ENCODE data around the gene GMDS. TPM values are rescaled to one million over a fixed set of nuclear protein-coding genes. Genes with fewer than 3 reads are reported as not detected.

Gene GMDS
- total RNA-seq, 2 experiments from 2014 or later: 36.6 to 42.8 TPM

DNA sequence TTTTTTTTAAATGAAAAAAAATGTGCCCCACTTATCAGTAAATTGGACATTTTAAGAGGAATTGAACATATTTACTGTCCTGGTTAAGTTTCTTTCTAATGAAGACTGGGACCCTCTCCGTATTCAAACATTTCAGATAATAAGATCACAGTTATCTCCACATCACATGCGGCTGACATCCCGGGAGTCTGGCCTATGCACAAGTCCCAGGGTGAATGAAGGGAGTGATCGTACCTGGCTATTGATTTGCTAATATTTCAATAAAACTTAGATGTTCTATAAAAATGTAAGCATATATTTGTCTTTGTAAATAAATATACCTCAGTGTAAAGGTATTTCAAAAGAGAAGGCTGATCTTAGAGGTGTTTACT is 577.6 kb downstream of the GMDS start:
- no peaks in the 10 kb centered on the region for H3K9me3 Mint-ChIP-seq
- H3K4me3 Mint-ChIP-seq: no peak overlapping the region
- ChIA-PET POLR2A (no interaction called here), CTCF (no interaction called here)
- TF ChIP-seq, protein P1, sequence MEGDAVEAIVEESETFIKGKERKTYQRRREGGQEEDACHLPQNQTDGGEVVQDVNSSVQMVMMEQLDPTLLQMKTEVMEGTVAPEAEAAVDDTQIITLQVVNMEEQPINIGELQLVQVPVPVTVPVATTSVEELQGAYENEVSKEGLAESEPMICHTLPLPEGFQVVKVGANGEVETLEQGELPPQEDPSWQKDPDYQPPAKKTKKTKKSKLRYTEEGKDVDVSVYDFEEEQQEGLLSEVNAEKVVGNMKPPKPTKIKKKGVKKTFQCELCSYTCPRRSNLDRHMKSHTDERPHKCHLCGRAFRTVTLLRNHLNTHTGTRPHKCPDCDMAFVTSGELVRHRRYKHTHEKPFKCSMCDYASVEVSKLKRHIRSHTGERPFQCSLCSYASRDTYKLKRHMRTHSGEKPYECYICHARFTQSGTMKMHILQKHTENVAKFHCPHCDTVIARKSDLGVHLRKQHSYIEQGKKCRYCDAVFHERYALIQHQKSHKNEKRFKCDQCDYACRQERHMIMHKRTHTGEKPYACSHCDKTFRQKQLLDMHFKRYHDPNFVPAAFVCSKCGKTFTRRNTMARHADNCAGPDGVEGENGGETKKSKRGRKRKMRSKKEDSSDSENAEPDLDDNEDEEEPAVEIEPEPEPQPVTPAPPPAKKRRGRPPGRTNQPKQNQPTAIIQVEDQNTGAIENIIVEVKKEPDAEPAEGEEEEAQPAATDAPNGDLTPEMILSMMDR (IDR thresholded peaks at IDR 0.05): no peak
- no peak overlapping the region for H3K27ac Mint-ChIP-seq
- DNase-seq (no peak), ATAC-seq (no peak)
- no peaks in the 10 kb centered on the region for H3K36me3 Mint-ChIP-seq (ENCODE audit: low read depth)
- H3K4me1 Mint-ChIP-seq (ENCODE audit: low read depth): no peaks in the 10 kb centered on the region
- intact Hi-C loops (cut with micrococcal nuclease): no loop called here
- H3K27me3 Mint-ChIP-seq: no peaks in the 10 kb centered on the region

DNA sequence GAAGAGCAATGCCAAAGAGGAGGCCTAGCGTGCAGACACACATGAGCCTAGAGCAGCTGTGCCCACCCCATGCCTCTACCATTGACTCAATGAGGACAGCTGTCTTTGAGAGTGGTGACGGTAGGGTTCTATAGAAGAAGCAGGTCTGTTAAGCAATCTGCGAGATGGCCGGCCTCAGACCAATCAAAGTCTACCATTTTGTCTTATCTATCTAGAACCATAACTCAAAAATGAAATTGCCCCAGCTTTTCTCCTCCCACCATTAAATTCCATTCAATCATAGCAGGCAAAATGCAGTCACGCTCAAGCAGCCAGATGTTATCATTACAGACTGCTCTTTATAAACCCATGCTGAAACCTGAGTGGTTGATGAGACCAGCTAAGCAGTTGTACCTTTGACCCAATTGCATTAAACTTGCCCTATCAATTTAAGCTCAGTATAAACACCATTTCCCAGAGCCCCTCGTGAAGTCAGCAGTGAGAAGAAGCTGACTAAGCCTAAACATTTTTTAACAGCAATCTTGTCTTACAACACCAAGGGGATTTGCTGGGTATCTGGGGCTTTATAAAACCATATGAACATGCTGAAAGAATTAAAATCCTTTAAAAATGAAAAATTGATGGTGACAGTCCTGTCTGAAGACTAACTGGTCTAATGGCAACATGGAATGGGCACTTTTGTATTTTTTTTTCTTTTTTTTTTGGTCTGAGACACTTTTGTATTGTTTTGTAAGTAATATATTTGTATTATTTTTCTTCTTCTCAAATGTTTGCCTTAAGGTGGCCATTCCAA is 578.2 kb downstream of the GMDS start:
- H3K4me1 Mint-ChIP-seq (ENCODE audit: low read depth): no peaks in the 10 kb centered on the region
- intact Hi-C loops (cut with micrococcal nuclease): no loop called here
- no peak for ATAC-seq
- H3K27me3 Mint-ChIP-seq: no peaks in the 10 kb centered on the region
- TF ChIP-seq, protein P1 (IDR thresholded peaks at IDR 0.05): no peak
- POLR2A ChIA-PET: no interaction called here
- no peaks in the 10 kb centered on the region for H3K9me3 Mint-ChIP-seq
- CTCF ChIA-PET: no interaction called here
- no peak overlapping the region for H3K4me3 Mint-ChIP-seq
- H3K36me3 Mint-ChIP-seq (ENCODE audit: low read depth): no peaks in the 10 kb centered on the region
- H3K27ac Mint-ChIP-seq: no peak overlapping the region
- no peak for DNase-seq

DNA sequence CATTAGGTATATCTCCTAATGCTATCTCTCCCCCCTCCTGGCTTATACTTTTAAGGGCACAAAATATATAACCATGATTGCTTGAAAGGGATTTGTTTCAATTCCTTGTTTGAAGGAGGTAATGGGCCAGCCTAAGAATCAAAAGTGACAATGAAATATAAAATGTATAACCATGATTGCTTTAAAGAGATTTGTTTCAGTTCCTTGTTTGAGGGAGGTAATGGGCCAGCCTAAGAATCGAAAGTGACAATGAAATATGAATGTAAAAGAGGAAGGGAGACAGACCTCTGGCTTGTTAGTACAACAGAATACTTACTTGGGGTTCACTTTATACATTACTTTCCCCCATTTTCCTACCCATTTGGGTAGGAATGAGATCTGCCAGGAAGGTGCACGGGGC is 580.2 kb downstream of the GMDS start:
- Mint-ChIP-seq H3K27ac (no peak overlapping the region), H3K36me3 (ENCODE audit: low read depth) (no peaks in the 10 kb centered on the region), H3K9me3 (no peaks in the 10 kb centered on the region), H3K27me3 (no peaks in the 10 kb centered on the region), H3K4me1 (ENCODE audit: low read depth) (no peaks in the 10 kb centered on the region), H3K4me3 (no peak overlapping the region)
- ChIA-PET POLR2A (no interaction called here), CTCF (no interaction called here)
- intact Hi-C loops (cut with micrococcal nuclease): no loop called here
- TF ChIP-seq, protein P1 (IDR thresholded peaks at IDR 0.05): no peak
- ATAC-seq (no peak), DNase-seq (no peak)

DNA sequence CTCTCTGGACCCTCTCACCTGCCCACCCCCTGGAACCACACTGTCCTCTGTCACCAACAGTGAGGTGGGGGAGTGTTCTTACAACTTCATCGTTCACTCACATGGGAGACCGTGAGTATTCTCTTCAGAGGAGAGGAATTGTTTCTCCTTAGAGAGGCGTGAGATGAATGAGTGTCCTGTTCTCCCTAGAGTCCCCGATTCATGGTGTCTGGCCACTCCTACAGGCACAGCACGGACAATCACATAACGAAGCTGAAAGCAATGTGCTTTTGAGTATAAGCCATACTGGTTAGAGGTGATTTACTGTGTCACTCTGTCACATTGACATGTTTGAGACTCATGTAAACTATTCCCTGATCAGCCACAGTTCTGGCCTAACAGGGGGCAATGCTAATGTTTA is 581.1 kb downstream of the GMDS start:
- ATAC-seq (no peak), DNase-seq (no peak)
- intact Hi-C loops (cut with micrococcal nuclease): no loop called here
- ChIA-PET POLR2A (no interaction called here), CTCF (no interaction called here)
- Mint-ChIP-seq H3K9me3 (no peaks in the 10 kb centered on the region), H3K27me3 (no peaks in the 10 kb centered on the region), H3K4me3 (no peak overlapping the region), H3K27ac (no peak overlapping the region), H3K4me1 (ENCODE audit: low read depth) (no peaks in the 10 kb centered on the region), H3K36me3 (ENCODE audit: low read depth) (no peaks in the 10 kb centered on the region)
- TF ChIP-seq, protein P1 (IDR thresholded peaks at IDR 0.05): no peak

DNA sequence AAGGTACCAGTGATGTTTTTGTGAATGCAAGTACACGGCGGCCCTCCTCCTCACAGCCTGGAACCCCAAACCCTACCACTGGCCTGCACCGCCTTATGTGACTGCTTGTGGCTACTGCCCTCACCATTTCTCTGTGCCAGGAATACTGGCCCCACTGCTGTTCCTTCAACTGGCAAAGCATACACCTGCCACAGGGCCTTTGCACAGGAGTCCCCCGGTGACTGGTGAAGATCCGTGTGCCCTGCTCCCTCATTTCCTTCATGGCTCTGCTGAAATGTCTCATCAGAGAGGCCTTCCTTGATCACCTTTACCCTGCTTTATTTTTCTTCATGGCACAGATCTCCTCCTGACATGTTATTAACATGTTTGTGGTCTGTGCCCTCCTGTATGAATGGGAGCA is 581.9 kb downstream of the GMDS start:
- no peaks in the 10 kb centered on the region for H3K36me3 Mint-ChIP-seq (ENCODE audit: low read depth)
- TF ChIP-seq, protein P1 (IDR thresholded peaks at IDR 0.05): no peak
- no peak overlapping the region for H3K27ac Mint-ChIP-seq
- CTCF ChIA-PET: interaction anchor here (0.7 kb wide), 1 partner anchor 23 kb away, joined by 3 read pairs; no protein-coding TSS in a partner anchor
- no peaks in the 10 kb centered on the region for H3K4me1 Mint-ChIP-seq (ENCODE audit: low read depth)
- H3K9me3 Mint-ChIP-seq: no peaks in the 10 kb centered on the region
- H3K27me3 Mint-ChIP-seq: no peaks in the 10 kb centered on the region
- ATAC-seq: no peak
- DNase-seq: no peak
- no peak overlapping the region for H3K4me3 Mint-ChIP-seq
- POLR2A ChIA-PET: no interaction called here
- intact Hi-C loops (cut with micrococcal nuclease): no loop called here
